Thyroid gland (tissue), 4 donors: ENCODE measurements around the gene ZNF746.
"Not testable (repeated sequence)": the region's sequence is repeated elsewhere in the genome, so short reads cannot be mapped to it uniquely, and the experiment has no call there.

ENCODE experiments used
- CTCF ChIP-seq, 6 experiments: fragments of 200-600 bp in 3 of 6; fragments of 450-650 bp in 3 of 6; sonication (generic) in 3 of 6; IDR thresholded peaks; one replicate each; pipeline ENCODE4 v1.5.1; 2016 to 2019; ENCODE audit warnings: antibody characterized with exemption in 6 of 6, mild to moderate bottlenecking in 2 of 6, inconsistent platforms in 1 of 6, moderate library complexity in 1 of 6
- POLR2A ChIP-seq, 2 donors: fragments of 450-650 bp; IDR thresholded peaks; one replicate each; pipeline ENCODE4 v1.6.1; 2017; ENCODE audit warnings: antibody characterized with exemption in 2 of 2, mild to moderate bottlenecking in 2 of 2, moderate library complexity in 1 of 2

GRCh38 chr7:149493975-149494374, 3.6 kb downstream of the ZNF746 start:
- not testable (repeated sequence) for TF ChIP-seq CTCF, POLR2A (IDR thresholded peaks at IDR 0.05)
